ENCODE results near the gene ARPC4.

DNA sequence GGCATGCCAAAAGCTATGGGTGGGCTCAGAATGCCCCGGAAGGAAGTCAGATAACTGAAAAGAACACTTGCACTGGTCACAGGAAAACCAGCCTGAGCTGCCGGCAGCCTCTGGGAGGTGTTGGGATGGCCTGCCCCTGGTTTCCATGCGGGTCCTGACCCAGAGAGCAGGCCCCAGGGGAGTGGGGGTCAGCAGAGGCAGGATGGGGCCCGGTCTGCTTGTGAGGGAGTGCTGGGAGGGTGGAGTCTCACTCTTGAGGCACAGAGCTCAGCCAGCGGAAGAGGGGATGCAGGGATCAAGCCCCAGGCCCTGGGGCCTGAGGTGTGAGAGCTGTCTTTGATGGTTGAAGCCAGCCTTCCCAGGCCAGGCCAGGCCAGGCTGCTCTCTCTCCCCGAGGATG is 53.3 kb downstream of the ARPC4 start:
- TF ChIP-seq, protein P1, sequence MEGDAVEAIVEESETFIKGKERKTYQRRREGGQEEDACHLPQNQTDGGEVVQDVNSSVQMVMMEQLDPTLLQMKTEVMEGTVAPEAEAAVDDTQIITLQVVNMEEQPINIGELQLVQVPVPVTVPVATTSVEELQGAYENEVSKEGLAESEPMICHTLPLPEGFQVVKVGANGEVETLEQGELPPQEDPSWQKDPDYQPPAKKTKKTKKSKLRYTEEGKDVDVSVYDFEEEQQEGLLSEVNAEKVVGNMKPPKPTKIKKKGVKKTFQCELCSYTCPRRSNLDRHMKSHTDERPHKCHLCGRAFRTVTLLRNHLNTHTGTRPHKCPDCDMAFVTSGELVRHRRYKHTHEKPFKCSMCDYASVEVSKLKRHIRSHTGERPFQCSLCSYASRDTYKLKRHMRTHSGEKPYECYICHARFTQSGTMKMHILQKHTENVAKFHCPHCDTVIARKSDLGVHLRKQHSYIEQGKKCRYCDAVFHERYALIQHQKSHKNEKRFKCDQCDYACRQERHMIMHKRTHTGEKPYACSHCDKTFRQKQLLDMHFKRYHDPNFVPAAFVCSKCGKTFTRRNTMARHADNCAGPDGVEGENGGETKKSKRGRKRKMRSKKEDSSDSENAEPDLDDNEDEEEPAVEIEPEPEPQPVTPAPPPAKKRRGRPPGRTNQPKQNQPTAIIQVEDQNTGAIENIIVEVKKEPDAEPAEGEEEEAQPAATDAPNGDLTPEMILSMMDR (conservative IDR thresholded peaks at IDR 0.05; ENCODE audit: low read depth, low read length), result no peak
- no peak for TF ChIP-seq EZH2 (IDR thresholded peaks at IDR 0.05; ENCODE audit: borderline replicate concordance, low read depth, low read length, poor library complexity, severe bottlenecking)

Measured in A673 (cell line).